ENCODE results near the gene OR2H2.

GRCh38 chr6:29561091-29561490 lies 23.8 kb upstream of the OR2H2 start:
- TF ChIP-seq CTCF (conservative IDR thresholded peaks at IDR 0.05; ENCODE audit: low read length) (no peak), EZH2phosphoT487 (IDR thresholded peaks at IDR 0.05; ENCODE audit: borderline replicate concordance, low read depth, low read length) (no peak)
